Activated CD8-positive, alpha-beta T cell treated with anti-CD3 and anti-CD28 coated beads for 36 hours (primary cell): ENCODE results near the gene ZBTB8B. TPM values are rescaled to one million over a fixed set of nuclear protein-coding genes. Genes with fewer than 3 reads are reported as not detected.
A peak's percentile ranks its signal among the peaks of the same experiment; 100 is the strongest.
"Not testable (repeated sequence)": the region's sequence is repeated elsewhere in the genome, so short reads cannot be mapped to it uniquely, and the experiment has no call there.

Experiments
- ATAC-seq: fragments of 200-7000 bp; cut with Tn5 transposase; one replicate; pipeline ENCODE4 v1.10.0; 2021; ENCODE audit warnings: mild to moderate bottlenecking, moderate library complexity
- CTCF ChIA-PET: fragments of 350-600 bp; sonication (Branson Sonifier 250); formaldehyde crosslinking; loops from one replicate; lab custom pipeline; 2021; ENCODE audit warnings: antibody characterized with exemption; lab: Charles Lee
- POLR2A ChIA-PET: fragments of 350-600 bp; sonication (Branson Sonifier 250); formaldehyde crosslinking; loops from one replicate; lab custom pipeline; 2021; ENCODE audit warnings: antibody characterized with exemption; lab: Charles Lee
- DNase-seq: peaks from one replicate; pipeline ENCODE4 v3.0.0-alpha.2; 2020
- H3K27ac Mint-ChIP-seq: one replicate; pipeline ENCODE4 v1.8.0; 2021; ENCODE audit warnings: mild to moderate bottlenecking, mixed read lengths
- H3K27me3 Mint-ChIP-seq: one replicate; pipeline ENCODE4 v1.8.0; 2021; ENCODE audit warnings: mixed read lengths
- H3K36me3 Mint-ChIP-seq: one replicate; pipeline ENCODE4 v1.8.0; 2021; ENCODE audit warnings: low read depth, mixed read lengths
- H3K4me1 Mint-ChIP-seq: one replicate; pipeline ENCODE4 v1.8.0; 2021; ENCODE audit warnings: low read depth, mixed read lengths
- H3K4me3 Mint-ChIP-seq: one replicate; pipeline ENCODE4 v1.8.0; 2021; ENCODE audit warnings: mild to moderate bottlenecking, moderate library complexity, mixed read lengths
- H3K9me3 Mint-ChIP-seq: one replicate; pipeline ENCODE4 v1.8.0; 2021; ENCODE audit warnings: mixed read lengths
- intact Hi-C: fragments of 100-400 bp; cut with micrococcal nuclease; formaldehyde crosslinking; loops from one replicate; pipeline ENCODE4 v1.10.0; 2022
- total RNA-seq, 2 experiments: library from RNA; stranded (reverse); gene quantifications; one replicate each; pipeline ENCODE4 v1.2.3, GENCODE V29; 2021
- TF ChIP-seq, protein P1 (sequence below): fragments of 200-600 bp; IDR thresholded peaks from one replicate; pipeline ENCODE4 v1.8.0; 2022; ENCODE audit warnings: antibody characterized with exemption, mild to moderate bottlenecking

The ZBTB8B gene
- total RNA-seq, 2 experiments from 2014 or later, result not detected

GRCh38 chr1:32448186-32448772 lies 16.6 kb upstream of the ZBTB8B start:
- POLR2A ChIA-PET, H3K4me3 Mint-ChIP-seq, H3K4me1 Mint-ChIP-seq, H3K36me3 Mint-ChIP-seq, ATAC-seq, intact Hi-C loops, H3K27ac Mint-ChIP-seq, H3K9me3 Mint-ChIP-seq: not testable (repeated sequence)
- CTCF ChIA-PET, result interaction anchor here (0.6 to 1.9 kb wide), 10 partner anchors 12 to 264 kb away, joined by 3 to 6 read pairs (median 4); no protein-coding TSS in a partner anchor
- DNase-seq, result peak; percentile 66
- TF ChIP-seq, protein P1, sequence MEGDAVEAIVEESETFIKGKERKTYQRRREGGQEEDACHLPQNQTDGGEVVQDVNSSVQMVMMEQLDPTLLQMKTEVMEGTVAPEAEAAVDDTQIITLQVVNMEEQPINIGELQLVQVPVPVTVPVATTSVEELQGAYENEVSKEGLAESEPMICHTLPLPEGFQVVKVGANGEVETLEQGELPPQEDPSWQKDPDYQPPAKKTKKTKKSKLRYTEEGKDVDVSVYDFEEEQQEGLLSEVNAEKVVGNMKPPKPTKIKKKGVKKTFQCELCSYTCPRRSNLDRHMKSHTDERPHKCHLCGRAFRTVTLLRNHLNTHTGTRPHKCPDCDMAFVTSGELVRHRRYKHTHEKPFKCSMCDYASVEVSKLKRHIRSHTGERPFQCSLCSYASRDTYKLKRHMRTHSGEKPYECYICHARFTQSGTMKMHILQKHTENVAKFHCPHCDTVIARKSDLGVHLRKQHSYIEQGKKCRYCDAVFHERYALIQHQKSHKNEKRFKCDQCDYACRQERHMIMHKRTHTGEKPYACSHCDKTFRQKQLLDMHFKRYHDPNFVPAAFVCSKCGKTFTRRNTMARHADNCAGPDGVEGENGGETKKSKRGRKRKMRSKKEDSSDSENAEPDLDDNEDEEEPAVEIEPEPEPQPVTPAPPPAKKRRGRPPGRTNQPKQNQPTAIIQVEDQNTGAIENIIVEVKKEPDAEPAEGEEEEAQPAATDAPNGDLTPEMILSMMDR, result peak; percentile 79
- H3K27me3 Mint-ChIP-seq, result peaks cover 32% of the 10 kb centered on the region

DNA sequence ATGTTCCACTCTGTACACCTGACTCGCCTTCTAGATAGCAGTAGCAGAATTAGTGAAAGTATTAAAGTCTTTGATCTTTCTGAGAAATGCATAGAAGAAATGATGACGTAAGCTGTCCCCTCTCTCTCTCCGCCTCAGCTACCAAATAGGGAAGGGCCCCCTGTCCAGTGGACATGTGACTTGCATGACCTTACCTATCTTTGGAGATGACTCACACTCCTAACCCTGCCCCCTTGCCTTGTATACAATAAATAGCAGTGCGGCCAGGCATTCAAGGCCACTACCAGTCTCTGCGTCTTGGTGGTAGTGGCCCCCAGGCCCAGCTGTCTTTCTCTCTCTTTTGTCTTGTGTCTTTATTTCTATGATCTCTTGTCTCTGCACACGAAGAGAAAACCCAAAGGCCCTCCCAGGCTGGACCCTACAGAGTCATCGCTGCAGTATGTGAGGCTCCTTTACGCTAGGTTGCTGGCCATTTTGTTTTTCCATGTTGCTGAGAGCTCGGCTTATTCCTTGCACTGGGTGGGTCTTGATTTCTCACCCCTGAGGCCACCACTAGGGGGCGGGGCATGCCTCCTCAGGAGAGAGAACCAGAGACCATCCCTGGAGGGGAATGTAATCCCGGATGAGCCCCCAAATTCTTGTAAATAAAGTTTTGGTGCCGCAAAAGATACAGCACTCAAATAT lies 16.0 kb upstream of the ZBTB8B start:
- DNase-seq, result peak; percentile 44
- TF ChIP-seq, protein P1, result no peak
- Mint-ChIP-seq H3K27me3 (peaks cover 26% of the 10 kb centered on the region), H3K9me3 (peaks cover 7% of the 10 kb centered on the region), H3K4me1 (no peaks in the 10 kb centered on the region), H3K27ac (no peak overlapping the region), H3K36me3 (peaks cover 4% of the 10 kb centered on the region), H3K4me3 (no peak overlapping the region)
- POLR2A ChIA-PET, result no interaction called here
- CTCF ChIA-PET, result interaction anchor here (0.7 to 1.9 kb wide), 10 partner anchors 12 to 167 kb away, joined by 3 to 6 read pairs (median 4); partner anchors contain the start of gene ZBTB8B
- intact Hi-C loops, result no loop called here
- no peak for ATAC-seq

DNA sequence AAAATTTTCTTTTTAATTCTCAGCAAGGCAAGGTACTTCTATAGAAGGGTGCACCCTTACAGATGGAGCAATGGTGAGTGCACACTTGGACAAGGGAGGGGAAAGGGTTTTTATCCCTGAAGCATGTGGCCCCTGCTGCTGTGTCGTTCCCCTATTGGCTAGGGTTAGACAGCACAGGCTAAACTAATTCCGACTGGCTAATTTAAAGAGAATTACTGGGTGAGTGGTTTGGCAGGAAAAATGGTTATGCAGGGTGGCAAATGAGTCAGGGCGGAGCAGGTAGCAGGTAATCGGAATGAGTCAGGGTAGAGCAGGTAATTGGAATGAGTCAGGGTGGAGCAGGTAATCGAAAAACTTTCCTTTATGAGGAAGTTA lies 15.4 kb upstream of the ZBTB8B start:
- H3K36me3 Mint-ChIP-seq, DNase-seq, H3K9me3 Mint-ChIP-seq, H3K4me1 Mint-ChIP-seq, H3K4me3 Mint-ChIP-seq, POLR2A ChIA-PET, H3K27ac Mint-ChIP-seq, intact Hi-C loops, ATAC-seq: not testable (repeated sequence)
- CTCF ChIA-PET, result interaction anchor here (0.7 to 1.9 kb wide), 7 partner anchors 11 to 166 kb away, joined by 3 to 6 read pairs (median 4); partner anchors contain the start of gene ZBTB8B
- peaks cover 23% of the 10 kb centered on the region for H3K27me3 Mint-ChIP-seq

- TF ChIP-seq, protein P1, result no peak
- Mint-ChIP-seq H3K4me1 (no peaks in the 10 kb centered on the region), H3K27me3 (peaks cover 12% of the 10 kb centered on the region), H3K9me3 (peaks cover 14% of the 10 kb centered on the region), H3K36me3 (peaks cover under 1% of the 10 kb centered on the region), H3K4me3 (no peak overlapping the region), H3K27ac (no peak overlapping the region)
- ATAC-seq (no peak), DNase-seq (no peak)
- intact Hi-C loops, result no loop called here
- POLR2A ChIA-PET, result no interaction called here
- CTCF ChIA-PET, result no interaction called here
Observed at GRCh38 chr1:32454726-32455125, 10.1 kb upstream of the ZBTB8B start.

GRCh38 chr1:32455958-32456357 lies 8.9 kb upstream of the ZBTB8B start:
- ChIA-PET POLR2A (no interaction called here), CTCF (no interaction called here)
- DNase-seq (no peak), ATAC-seq (no peak)
- Mint-ChIP-seq H3K36me3 (no peaks in the 10 kb centered on the region), H3K4me1 (no peaks in the 10 kb centered on the region), H3K9me3 (peaks cover 14% of the 10 kb centered on the region), H3K27me3 (peaks cover 10% of the 10 kb centered on the region), H3K27ac (no peak overlapping the region), H3K4me3 (no peak overlapping the region)
- intact Hi-C loops, result no loop called here
- TF ChIP-seq, protein P1, result no peak

DNA sequence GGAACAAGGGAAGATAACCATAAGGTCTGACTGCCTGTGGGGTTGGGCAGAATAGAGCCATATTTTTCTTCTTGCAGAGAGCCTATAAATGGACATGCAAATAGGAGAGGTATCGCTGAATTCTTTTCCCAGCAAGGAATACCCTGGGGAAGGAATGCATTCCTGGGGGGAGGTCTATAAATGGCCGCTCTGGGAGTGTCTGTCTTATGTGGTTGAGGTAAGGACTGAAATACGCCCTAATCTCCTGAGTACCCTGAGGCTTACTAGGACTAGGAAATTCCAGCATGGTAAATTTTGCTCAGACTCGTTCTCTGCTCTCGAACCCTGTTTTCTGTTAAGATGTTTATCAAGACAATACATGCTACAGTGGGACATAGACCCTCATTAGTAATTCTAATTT lies 6.1 kb upstream of the ZBTB8B start:
- CTCF ChIA-PET, H3K27ac Mint-ChIP-seq, H3K4me1 Mint-ChIP-seq, ATAC-seq, DNase-seq, POLR2A ChIA-PET, H3K4me3 Mint-ChIP-seq, intact Hi-C loops, H3K36me3 Mint-ChIP-seq: not testable (repeated sequence)
- Mint-ChIP-seq H3K27me3 (peaks cover 15% of the 10 kb centered on the region), H3K9me3 (peaks cover 14% of the 10 kb centered on the region)

- CTCF ChIA-PET, H3K36me3 Mint-ChIP-seq, H3K4me3 Mint-ChIP-seq, DNase-seq, intact Hi-C loops, ATAC-seq, H3K27ac Mint-ChIP-seq: not testable (repeated sequence)
- H3K4me1 Mint-ChIP-seq, result peaks cover 12% of the 10 kb centered on the region
- peaks cover 38% of the 10 kb centered on the region for H3K27me3 Mint-ChIP-seq
- POLR2A ChIA-PET, result interaction anchor here (0.7 kb wide), 1 partner anchor 9 kb away, joined by 3 read pairs; no protein-coding TSS in a partner anchor
- H3K9me3 Mint-ChIP-seq, result peaks cover 14% of the 10 kb centered on the region
Observed at GRCh38 chr1:32462977-32463376, 1.9 kb upstream of the ZBTB8B start.
